Epithelial cell of proximal tubule (primary cell): ENCODE results near the gene FRMPD4. TPM values are rescaled to one million over a fixed set of nuclear protein-coding genes. Genes with fewer than 3 reads are reported as not detected.

Source experiments
- DNase-seq: peaks from one replicate; pipeline ENCODE4 v3.0.0-alpha.2; 2011; ENCODE audit warnings: low read depth
- H3K4me3 ChIP-seq: 2 replicates; pipeline ENCODE4 v1.5.1; 2011; ENCODE audit warnings: low read depth, mild to moderate bottlenecking, low read length
- total RNA-seq: library from RNA; depleted of rRNA; stranded (reverse); fragments of >200 nt; gene quantifications from 2 replicates; pipeline ENCODE4 v1.2.3, GENCODE V29; 2015
- TF ChIP-seq, protein P1 (sequence below): conservative IDR thresholded peaks from 2 replicates; pipeline ENCODE4 v1.5.1; 2012; ENCODE audit warnings: low read depth, mild to moderate bottlenecking, low read length

Gene FRMPD4
- total RNA-seq, 1 donor from 2014 or later = 0.06 TPM

DNA sequence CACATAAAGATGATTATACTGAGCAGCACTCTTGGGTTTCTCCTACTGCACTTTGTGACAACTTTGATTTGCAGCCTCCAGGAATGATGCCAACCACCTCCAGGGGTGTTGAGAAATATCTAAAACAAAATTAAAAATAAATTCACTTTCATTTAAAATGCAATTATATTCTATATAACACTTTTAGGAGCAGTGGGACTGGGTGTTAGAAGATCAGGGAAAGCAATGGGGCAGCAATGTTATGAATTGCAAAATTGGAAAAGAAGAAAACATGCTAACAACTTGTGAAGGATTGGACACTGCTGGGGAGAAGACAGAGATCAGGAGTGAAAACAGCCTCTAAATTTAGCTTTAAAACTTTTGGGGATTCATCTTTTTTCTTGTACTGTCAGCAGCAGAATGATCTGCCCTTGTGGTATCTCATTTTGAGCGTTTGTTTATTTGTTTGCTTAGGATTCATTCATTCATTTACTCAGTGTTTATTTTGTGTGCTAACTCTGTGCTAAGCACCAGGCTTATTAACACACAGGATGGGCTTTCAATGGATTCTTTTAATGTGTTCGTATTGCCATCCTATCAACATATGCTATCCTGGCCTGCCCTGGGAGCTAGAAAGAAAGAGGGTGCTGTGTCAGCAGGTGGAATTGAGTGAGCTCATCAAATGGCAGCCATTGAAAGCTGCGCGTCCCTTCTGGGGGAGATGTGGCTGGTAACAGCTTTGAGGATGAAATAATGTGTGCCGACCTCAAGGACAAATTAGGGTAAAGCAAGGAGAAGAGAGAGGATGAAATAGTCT is 96.5 kb downstream of the FRMPD4 start:
- no peak for DNase-seq
- TF ChIP-seq, protein P1, sequence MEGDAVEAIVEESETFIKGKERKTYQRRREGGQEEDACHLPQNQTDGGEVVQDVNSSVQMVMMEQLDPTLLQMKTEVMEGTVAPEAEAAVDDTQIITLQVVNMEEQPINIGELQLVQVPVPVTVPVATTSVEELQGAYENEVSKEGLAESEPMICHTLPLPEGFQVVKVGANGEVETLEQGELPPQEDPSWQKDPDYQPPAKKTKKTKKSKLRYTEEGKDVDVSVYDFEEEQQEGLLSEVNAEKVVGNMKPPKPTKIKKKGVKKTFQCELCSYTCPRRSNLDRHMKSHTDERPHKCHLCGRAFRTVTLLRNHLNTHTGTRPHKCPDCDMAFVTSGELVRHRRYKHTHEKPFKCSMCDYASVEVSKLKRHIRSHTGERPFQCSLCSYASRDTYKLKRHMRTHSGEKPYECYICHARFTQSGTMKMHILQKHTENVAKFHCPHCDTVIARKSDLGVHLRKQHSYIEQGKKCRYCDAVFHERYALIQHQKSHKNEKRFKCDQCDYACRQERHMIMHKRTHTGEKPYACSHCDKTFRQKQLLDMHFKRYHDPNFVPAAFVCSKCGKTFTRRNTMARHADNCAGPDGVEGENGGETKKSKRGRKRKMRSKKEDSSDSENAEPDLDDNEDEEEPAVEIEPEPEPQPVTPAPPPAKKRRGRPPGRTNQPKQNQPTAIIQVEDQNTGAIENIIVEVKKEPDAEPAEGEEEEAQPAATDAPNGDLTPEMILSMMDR = no peak

DNA sequence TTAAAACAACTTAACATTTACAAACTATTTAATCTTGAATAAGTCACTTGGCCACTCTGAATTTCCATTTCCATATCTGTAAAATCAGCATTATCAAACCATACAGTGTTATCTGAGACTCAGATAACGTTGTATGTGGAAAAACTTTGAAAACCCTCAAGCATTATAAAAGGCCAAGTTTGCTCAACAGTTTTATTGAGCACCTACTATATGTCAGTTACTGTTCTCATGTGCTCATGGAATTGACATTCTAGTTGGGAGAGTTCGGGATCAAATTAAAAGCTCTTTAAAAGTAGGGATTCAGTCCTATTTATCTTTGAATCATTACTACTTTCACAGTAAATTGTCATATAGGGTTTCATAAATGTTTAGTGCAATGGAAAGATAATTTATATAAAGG is 97.9 kb downstream of the FRMPD4 start:
- DNase-seq = no peak
- no peak overlapping the region for H3K4me3 ChIP-seq
- TF ChIP-seq, protein P1 = no peak

More for the DNA sequence above, 96.5 kb downstream of the FRMPD4 start:
- H3K4me3 ChIP-seq = no peak overlapping the region

DNA sequence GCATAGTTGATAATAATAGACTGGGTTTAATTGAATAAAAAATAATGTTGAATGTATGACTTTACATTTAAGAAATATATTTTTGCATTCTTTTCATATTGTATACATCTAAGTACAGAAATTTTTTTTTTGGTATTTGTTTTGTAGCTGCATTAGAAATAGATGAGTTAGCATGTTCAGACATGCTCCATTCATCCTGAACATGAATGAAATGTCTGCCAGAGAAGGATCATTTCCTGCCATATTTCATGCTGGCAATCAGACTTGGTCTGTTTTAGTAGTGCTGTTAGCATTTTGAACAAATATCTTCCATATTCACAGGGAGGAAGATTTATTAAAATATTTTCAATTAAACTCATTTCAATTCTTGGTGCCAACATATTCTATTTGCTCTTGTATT is 98.9 kb downstream of the FRMPD4 start:
- TF ChIP-seq, protein P1 = no peak
- no peak for DNase-seq

DNA sequence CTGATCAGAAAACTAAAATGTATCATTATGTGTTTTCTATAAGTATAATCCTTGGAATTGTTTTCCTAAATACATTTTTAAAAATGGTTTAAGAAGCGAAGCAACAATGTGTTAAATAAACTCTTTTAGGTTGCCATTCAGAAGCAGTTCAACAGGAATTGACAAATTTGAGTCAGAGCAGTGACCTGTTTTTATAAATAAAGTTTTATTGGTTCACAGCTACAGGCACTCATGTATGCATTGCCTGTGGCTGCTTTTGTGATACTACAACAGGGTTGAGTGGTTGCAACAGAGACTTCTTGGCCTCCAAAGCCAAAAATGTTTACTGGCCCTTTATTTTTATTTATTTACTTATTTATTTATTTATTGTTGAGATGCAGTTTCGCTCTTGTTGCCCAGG is 99.5 kb downstream of the FRMPD4 start:
- no peak overlapping the region for H3K4me3 ChIP-seq
- TF ChIP-seq, protein P1 = no peak
- no peak for DNase-seq

More for the DNA sequence above, 98.9 kb downstream of the FRMPD4 start:
- no peak overlapping the region for H3K4me3 ChIP-seq

DNA sequence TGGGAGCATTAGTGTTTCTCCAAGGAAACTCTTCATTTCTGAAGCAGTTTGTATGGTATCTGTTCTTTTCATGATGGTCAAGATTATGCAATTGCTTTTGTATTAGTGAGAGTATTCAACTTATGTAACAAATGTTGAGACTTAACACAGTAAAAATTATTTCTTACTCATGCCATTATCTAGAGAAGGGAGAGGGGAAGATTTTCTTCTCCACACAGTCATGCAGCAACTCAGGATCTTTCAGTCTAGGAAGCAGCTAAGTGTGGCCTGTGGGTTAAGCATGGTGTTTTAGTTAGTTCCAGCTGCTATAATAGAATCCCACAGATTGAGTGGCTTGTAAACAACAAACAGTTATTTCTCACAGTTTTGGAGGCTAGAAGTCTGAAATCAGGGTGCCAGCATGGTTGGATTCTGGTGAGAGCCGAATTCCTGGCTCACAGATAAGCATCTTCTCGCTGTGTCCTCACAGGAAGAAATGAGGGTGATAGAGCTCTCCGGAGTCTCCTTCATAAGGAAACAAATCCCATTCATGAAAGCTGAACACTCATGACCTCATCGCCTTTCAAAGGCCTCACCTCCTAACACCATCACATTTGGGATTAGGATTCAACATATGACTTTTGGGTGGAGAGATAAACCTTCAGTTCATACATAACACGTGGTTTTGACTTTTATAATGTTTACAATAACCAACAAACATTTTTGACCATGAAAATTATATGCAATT is 101.2 kb downstream of the FRMPD4 start:
- no peak for DNase-seq
- TF ChIP-seq, protein P1 = no peak

DNA sequence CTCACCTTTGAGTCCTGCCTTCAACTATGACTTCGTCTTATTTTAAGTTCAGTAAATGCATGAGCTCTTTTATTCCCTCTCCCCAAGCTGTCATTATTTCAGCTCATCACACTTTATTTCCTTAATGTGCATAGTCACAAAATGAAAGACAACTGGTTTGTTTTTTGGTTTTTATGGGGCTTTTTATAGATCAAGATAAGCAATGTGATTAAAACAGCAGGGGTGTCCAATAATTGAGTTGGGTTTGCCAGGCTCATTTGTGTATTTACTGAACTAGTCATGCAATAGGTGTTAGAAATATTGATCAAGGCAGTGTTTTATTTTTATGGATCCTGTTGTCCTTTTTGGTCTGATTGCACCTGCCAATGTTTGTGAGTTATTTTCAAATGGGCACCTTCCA is 102.2 kb downstream of the FRMPD4 start:
- TF ChIP-seq, protein P1 = no peak
- no peak overlapping the region for H3K4me3 ChIP-seq
- DNase-seq = no peak

More for the DNA sequence above, 101.2 kb downstream of the FRMPD4 start:
- H3K4me3 ChIP-seq = no peak overlapping the region
